PC-3 (cell line): ENCODE results near the gene MARK3.

Source experiments
- CTCF ChIP-seq: fragments of 300-600 bp; sonication (generic); conservative IDR thresholded peaks from 2 replicates; pipeline ENCODE4 v1.5.1; 2017; ENCODE audit warnings: antibody characterized with exemption, low read depth, mild to moderate bottlenecking, low read length
- EZH2phosphoT487 ChIP-seq: fragments of 300-600 bp; sonication (generic); IDR thresholded peaks from 2 replicates; pipeline ENCODE4 v1.6.1; 2018; ENCODE audit warnings: mild to moderate bottlenecking, antibody characterized with exemption, low read length, borderline replicate concordance

GRCh38 chr14:103517174-103517566 lies 132.0 kb downstream of the MARK3 start:
- no peak for TF ChIP-seq CTCF
- TF ChIP-seq EZH2phosphoT487, result no peak
